NOMO-1 treated with DMSO at 0.1 percent for 48 hours (cell line): ENCODE measurements around the gene PTX4.
A peak's percentile ranks its signal among the peaks of the same experiment; 100 is the strongest.
"Not testable (repeated sequence)": the region's sequence is repeated elsewhere in the genome, so short reads cannot be mapped to it uniquely, and the experiment has no call there.

Experiments used
- DNase-seq: peaks from one replicate; lab custom pipeline; 2025; ENCODE audit not compliant: unreplicated experiment; lab: John Stamatoyannopoulos, UW

The PTX4 gene

DNA sequence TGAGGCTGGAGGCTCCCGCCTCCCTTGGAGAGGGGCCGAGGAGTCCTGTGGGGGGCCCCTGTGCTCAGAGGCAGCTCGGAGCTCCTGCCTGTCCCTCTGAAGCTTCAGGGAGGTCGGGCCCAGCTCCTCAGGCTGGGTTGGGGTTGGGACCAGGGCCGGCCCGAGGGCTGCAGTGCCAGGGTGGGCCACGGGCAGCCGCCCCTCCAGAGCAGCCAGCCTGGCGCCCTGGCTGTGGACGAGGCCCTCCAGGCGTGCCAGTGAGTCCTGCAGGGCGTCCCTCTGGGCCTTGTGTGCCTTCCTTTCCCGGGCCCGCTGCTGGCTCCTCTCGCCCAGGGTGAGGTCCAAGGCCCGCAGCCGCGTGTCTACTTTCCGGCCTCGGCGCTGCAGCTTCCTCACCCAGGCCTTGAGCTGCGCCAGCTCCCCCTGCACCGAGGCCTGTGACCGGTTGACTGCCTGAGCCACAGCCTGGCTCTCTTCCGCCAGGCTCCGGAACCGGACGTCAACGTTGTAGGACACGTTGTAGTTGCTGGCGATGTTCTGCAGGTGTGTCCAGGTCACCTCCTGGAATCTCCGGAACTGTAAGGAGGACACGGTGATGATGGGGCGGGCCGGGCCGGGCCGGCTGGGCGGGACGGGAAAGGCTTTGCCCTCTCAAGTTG lies 1.2 kb downstream of the PTX4 start:
- DNase-seq = no peak

- DNase-seq = no peak
Measured at GRCh38 chr16:1486551-1487390, 2.0 kb downstream of the PTX4 start.

- no peak for DNase-seq
Measured at GRCh38 chr16:1485847-1486496, 2.8 kb downstream of the PTX4 start.

DNA sequence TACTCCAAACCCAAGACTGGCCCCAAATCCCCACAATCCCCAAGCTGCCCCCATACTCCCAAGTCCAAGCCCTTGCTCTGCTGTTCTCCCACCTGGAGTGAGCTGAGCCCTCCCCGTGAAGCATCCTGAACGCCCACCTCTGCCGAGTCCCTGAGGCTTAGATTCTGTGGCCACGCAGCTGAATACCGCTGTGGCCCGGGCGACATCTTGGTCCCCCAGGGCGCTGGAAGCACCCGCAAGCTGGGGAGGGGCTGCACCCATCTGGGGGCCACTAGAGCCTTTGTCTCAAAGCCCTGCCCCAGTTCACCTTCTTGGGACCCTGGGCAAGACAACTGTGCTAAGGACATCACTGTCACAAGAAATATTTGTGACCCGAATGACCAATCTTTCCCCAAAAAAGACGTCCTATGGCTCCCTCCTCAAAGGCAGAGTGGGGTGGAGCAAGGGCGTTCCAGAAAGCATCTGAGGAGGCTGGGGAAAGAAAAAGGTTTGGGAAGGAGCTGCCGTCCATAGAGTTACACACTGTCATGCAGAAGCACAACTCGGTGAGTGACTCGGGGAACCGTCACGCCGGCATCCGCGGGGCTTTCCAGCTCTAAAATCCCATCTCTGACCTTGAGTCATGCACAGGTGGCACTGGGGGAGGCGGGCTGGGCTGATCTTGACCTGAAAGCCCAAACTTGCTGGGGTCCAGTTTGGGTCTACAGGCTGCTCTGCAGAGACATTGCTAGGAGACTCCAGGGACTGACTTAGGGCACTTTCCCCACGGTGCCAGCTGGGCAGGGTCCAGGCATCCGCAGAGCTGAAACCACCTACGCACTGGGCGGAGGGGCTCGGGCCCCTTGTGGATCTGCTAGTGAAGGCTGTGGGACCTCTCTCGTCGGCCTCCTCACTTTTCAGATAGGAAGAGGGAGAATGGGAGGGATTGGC lies 6.6 kb downstream of the PTX4 start:
- DNase-seq = no peak

GRCh38 chr16:1478937-1479336 lies 9.8 kb downstream of the PTX4 start:
- DNase-seq = not testable (repeated sequence)

- no peak for DNase-seq
Measured at GRCh38 chr16:1477033-1477432, 11.7 kb downstream of the PTX4 start.

DNA sequence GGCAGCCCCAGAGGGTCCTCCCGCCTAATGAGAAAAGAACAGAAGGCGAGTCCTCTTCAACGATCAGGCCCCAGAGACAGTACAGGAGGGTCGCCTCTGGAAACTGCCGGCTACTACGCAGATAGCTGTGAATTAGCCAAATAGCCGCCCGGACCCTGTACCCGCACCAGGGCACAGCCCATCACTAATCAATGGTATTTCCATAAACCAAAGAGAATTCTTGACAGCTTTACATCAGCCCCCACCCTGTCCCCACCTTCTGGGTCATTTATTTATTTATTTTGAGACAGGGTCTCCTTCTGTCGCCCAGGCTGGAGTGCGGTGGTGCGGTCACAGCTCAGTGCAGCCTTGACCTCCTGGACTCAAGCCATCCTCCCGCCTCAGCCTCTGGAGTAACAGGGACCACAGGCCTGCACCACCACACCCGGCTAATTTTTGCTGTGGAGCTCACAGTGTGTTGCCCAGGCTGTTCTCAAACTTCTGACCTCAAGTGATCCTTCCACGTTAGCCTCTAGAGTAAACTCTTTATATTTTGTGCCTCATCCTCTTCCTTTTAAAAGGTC lies 13.1 kb downstream of the PTX4 start:
- DNase-seq = no peak

GRCh38 chr16:1474796-1475551 lies 13.8 kb downstream of the PTX4 start, which contains the start of gene CLCN7:
CLCN7 (minus strand) TSS chr16:1475028; CDS start chr16:1474974, 54 bp downstream.
- peak; percentile 79 for DNase-seq

DNA sequence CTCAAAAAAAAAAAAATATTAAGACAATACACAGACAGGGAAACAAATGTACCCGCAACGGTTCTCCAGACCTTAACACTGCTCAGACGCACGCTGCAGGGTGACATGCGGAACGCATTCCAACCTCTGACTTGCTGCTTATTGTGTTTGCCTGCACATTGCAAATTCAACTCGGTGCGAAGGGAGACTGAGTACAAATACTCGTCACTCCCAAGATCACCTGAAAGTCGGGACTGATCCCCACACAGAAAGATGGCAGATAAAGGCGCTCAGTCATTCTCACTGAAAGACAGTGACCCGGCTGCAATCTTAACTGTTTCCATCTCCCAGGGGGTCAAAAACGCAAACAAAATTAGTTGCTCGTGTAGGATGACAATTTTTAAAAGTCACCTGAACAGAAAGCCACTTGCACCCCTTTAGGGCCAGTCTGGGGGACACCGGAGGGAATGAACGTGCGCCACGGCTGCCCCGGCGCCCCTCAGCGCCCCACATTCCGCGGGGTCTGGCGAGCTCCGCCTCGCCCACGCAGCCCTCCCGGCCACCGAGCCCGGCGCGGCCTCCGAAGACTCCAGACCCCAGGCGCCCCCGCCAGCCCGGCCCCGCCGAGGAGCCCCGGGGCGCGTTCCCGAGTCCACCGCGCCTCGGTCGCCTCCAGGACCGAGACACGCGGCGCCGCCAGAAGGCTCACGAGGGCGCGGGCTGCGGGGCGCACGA lies 14.5 kb downstream of the PTX4 start:
- no peak for DNase-seq

DNA sequence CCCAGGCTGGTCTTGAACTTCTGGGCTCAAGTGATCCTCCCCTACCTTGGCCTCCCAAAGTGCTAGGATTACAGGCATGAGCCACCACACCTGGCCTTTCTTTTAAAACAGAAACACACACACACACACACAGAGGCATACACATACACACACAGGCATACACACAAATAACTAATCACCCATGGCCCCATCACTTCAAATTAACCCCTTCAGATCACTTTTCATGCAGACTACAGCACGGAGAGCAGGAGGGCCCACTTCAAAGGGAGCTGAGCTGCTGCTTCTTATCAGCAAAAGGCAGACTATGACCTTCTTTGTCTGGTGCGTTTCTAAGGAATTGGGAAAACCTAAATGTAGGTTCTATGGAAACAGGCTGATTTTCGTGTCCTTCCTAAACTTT lies 15.8 kb downstream of the PTX4 start:
- no peak for DNase-seq

DNA sequence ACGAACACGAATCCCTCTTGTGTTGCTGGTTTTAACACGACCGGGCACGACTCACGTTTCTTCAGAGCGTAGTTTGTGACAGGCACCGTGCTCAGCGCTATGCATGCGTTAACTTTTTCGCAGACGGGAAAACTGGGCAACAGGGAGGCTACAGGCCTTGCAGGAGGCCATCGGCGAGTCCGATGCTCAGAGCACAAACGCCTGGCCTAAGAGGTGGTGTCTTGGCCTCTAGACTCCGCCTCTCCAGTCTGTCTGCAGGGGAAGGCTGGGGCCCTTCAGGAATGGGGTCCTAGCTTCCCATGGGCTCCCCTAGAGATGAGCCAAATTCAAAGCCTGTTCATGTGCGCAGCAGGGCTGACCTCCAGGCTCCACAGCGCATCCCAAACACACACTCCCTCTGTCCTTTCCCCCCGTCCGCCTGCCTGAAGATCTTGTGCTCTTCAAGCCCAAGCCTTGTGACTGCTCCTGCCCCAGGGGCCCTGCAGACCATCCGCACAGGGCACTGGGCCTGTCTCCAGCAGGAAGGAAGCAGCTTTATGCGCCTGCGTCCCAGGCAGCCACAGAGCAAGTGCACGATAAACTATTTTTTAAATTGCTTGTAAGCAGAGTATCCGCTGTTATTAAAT lies 17.1 kb downstream of the PTX4 start:
- DNase-seq = no peak

DNA sequence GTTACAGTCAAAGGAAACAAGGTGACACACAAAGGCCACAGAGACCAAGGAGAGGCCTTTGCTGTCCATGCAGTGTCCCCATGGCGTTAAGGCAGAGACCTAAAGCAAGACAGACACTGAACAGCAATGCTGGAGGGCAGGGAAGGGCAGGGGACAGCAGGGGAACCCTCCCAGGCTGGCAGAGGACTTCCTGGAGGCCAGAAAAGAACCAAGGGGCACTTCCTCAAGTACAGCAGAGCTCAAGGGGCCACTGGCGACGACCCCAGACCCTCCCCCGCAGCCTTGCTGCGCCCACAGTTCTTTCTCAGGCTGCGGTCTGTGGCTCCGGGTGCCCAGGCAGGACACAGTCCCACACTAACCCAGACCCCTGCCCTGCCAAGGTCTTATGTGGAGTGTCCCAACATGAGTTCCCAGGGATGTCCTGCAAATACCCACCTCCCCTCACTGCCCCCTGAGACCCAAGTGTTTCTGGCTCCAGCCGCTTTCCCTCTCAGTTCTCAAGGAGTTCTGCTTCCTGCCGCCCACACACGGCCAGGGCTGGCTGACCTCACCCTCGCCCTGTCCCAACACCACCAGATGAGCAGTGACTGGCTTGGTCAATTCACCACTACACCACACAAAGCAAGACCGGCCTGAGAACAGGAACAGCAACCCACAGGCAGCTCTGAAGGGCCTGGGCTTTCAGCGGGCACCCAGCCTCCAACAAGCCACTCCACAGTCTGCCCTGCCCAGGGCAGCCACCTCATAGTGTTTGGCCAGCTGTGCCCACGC lies 18.1 kb downstream of the PTX4 start:
- peak; percentile 50 for DNase-seq

GRCh38 chr16:1469693-1470201 lies 19.0 kb downstream of the PTX4 start:
- DNase-seq = peak; percentile 97

DNA sequence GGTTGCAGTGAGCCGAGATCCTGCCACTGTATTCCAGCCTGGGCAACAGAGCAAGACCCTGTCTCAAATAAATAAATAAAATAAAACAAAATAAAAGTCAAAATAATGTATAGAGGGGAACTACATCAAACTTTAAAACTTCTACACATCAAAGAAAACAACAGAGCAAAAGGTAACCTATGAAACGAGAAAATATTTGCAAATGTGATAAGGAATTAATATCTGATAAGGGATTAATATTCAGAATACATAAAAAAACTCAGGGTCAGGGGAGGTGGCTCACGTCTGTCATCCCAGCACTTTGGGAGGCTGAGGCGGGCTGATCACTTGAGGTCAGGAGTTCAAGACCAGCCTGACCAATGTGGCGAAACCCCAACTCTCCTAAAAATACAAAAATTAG lies 19.6 kb downstream of the PTX4 start:
- not testable (repeated sequence) for DNase-seq

DNA sequence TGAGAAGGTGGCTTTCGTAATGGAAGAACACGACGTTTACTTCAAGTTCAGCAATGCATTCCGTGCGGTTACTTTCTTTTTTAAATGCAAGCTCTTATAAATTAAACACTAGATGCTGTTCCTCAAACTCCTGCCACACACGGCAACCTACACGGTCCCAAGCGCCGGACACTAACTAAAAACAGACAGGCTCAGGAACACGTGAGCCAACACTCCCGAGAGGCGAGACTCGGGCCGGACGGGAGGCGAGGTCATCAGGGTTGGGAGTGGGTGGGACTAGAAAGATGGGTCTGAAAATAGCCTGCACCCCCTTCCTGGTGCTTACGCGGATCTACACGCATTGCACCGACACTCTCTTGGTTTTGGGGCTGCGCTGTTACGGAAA lies 20.3 kb downstream of the PTX4 start:
- DNase-seq = peak; percentile 12

DNA sequence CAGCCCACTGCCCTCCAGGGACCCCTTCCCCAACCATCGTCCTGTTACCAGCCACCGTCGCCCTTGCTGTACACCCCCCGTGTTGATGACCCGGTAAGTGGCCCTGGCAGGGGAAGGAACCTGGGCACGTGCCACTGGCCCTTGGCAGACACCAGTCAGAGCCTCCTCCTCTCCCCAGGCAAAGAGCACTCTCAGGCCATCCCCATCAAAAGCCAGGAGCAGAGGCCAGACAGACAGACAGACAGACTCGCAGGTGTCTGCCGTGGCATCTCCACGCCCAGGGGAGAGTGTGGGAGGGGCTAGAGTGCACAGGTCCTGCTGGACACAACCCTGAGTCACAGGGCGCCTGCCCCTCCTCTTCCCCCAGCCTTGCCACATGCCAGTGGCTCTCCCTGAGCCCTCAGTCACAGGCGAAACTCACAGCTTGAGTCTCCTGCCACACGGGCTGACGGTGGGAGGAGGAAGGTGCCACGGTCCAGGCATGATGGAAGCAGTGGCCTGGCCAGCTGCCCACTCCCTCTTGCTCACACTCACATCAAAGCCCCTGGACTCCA lies 21.7 kb downstream of the PTX4 start:
- no peak for DNase-seq

DNA sequence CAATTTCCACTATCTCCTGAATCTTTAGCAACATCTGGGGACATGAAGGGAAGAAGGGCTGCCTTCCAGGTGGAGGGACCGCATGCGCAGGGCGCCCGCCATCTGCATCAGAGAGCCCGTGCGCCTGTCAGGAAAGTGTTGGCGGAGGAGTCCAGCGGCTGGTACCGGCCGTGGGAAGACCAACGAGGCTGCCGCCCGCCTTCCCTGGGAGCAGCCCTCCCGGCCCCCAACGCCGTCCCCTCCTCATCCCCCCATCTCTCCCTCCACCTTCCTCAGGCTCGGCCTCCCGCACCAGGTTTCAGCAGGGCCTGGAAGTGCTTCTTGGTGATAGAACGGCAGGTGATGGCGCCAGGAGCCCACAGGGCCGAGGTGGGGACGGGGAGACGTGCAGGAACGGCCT lies 22.7 kb downstream of the PTX4 start:
- DNase-seq = no peak

GRCh38 chr16:1465567-1465915 lies 23.2 kb downstream of the PTX4 start:
- DNase-seq = no peak
